ENCODE results near the gene ACTBL2.
"Not testable (repeated sequence)": the region's sequence is repeated elsewhere in the genome, so short reads cannot be mapped to it uniquely, and the experiment has no call there.

The ACTBL2 gene

GRCh38 chr5:57494104-57495098 lies 11.8 kb upstream of the ACTBL2 start:
- peak; percentile 23 to 35 for DNase-seq

- DNase-seq: no peak
These were observed 10.4 kb upstream of the ACTBL2 start for GRCh38 chr5:57493034-57493433.

- no peak for DNase-seq
These were observed 10.0 kb upstream of the ACTBL2 start for GRCh38 chr5:57492632-57493031.

GRCh38 chr5:57491369-57491965 lies 8.9 kb upstream of the ACTBL2 start:
- no peak for DNase-seq

GRCh38 chr5:57488215-57488955 lies 5.8 kb upstream of the ACTBL2 start:
- no peak for DNase-seq

GRCh38 chr5:57486027-57486602 lies 3.5 kb upstream of the ACTBL2 start:
- no peak for DNase-seq

- DNase-seq: no peak
These were observed 3.8 kb downstream of the ACTBL2 start for GRCh38 chr5:57478826-57479225.

- no peak for DNase-seq
These were observed 6.0 kb downstream of the ACTBL2 start for GRCh38 chr5:57476601-57477056.

- no peak for DNase-seq
These were observed 12.3 kb downstream of the ACTBL2 start for GRCh38 chr5:57470339-57470738.

GRCh38 chr5:57468481-57469163 lies 14.0 kb downstream of the ACTBL2 start:
- no peak for DNase-seq

GRCh38 chr5:57466544-57466943 lies 16.1 kb downstream of the ACTBL2 start:
- DNase-seq: no peak

GRCh38 chr5:57460056-57460455 lies 22.6 kb downstream of the ACTBL2 start:
- DNase-seq: not testable (repeated sequence)

- DNase-seq: no peak
These were observed 24.2 kb downstream of the ACTBL2 start for GRCh38 chr5:57458443-57458842.

- no peak for DNase-seq
These were observed 26.0 kb downstream of the ACTBL2 start for GRCh38 chr5:57456531-57457135.

- DNase-seq: no peak
These were observed 26.8 kb downstream of the ACTBL2 start for GRCh38 chr5:57455511-57456455.

GRCh38 chr5:57454896-57455295 lies 27.7 kb downstream of the ACTBL2 start:
- no peak for DNase-seq

GRCh38 chr5:57453728-57454127 lies 28.9 kb downstream of the ACTBL2 start:
- DNase-seq: no peak

- no peak for DNase-seq
These were observed 29.7 kb downstream of the ACTBL2 start for GRCh38 chr5:57452885-57453284.

- DNase-seq: no peak
These were observed 31.4 kb downstream of the ACTBL2 start for GRCh38 chr5:57450991-57451876.

GRCh38 chr5:57448751-57449150 lies 33.9 kb downstream of the ACTBL2 start:
- DNase-seq: no peak

All from activated CD4-positive, alpha-beta T cell treated with anti-CD3 and anti-CD28 coated beads for 4 hours (primary cell).